GM19035 (cell line): ENCODE data around the gene SDK2.
"Not testable (repeated sequence)": the region's sequence is repeated elsewhere in the genome, so short reads cannot be mapped to it uniquely, and the experiment has no call there.

Experiments
- ATAC-seq: cut with Tn5 transposase; IDR thresholded peaks from one replicate; pipeline ENCODE4 v1.9.1; 2021; ENCODE audit not compliant: unreplicated experiment

The SDK2 gene

GRCh38 chr17:73492821-73493814 is 151.1 kb downstream of the SDK2 start:
- ATAC-seq: no peak

- ATAC-seq: no peak
Measured at GRCh38 chr17:73492125-73492820, 152.0 kb downstream of the SDK2 start.

- ATAC-seq: no peak
Measured at GRCh38 chr17:73491648-73492047, 152.6 kb downstream of the SDK2 start.

- no peak for ATAC-seq
Measured at GRCh38 chr17:73490851-73491250, 153.4 kb downstream of the SDK2 start.

- ATAC-seq: no peak
Measured at GRCh38 chr17:73489991-73490390, 154.3 kb downstream of the SDK2 start.

- ATAC-seq: no peak
Measured at GRCh38 chr17:73489333-73489732, 154.9 kb downstream of the SDK2 start.

GRCh38 chr17:73485130-73485529 is 159.1 kb downstream of the SDK2 start:
- ATAC-seq: no peak

- ATAC-seq: no peak
Measured at GRCh38 chr17:73482894-73483293, 161.4 kb downstream of the SDK2 start.

- ATAC-seq: no peak
Measured at GRCh38 chr17:73482251-73482716, 162.0 kb downstream of the SDK2 start.

GRCh38 chr17:73481676-73482075 is 162.6 kb downstream of the SDK2 start:
- ATAC-seq: no peak

- ATAC-seq: no peak
Measured at GRCh38 chr17:73480740-73481139, 163.5 kb downstream of the SDK2 start.

GRCh38 chr17:73478768-73479424 is 165.3 kb downstream of the SDK2 start:
- no peak for ATAC-seq

GRCh38 chr17:73478334-73478733 is 165.9 kb downstream of the SDK2 start:
- no peak for ATAC-seq

GRCh38 chr17:73476890-73477350 is 167.3 kb downstream of the SDK2 start:
- ATAC-seq: no peak

- ATAC-seq: no peak
Measured at GRCh38 chr17:73474370-73474988, 169.8 kb downstream of the SDK2 start.

GRCh38 chr17:73472715-73473114 is 171.5 kb downstream of the SDK2 start:
- ATAC-seq: not testable (repeated sequence)

GRCh38 chr17:73471924-73472323 is 172.3 kb downstream of the SDK2 start:
- ATAC-seq: no peak

GRCh38 chr17:73470316-73470826 is 173.9 kb downstream of the SDK2 start:
- ATAC-seq: no peak

GRCh38 chr17:73469311-73469710 is 174.9 kb downstream of the SDK2 start:
- ATAC-seq: no peak

- no peak for ATAC-seq
Measured at GRCh38 chr17:73468221-73468620, 176.0 kb downstream of the SDK2 start.

GRCh38 chr17:73467651-73468050 is 176.6 kb downstream of the SDK2 start:
- no peak for ATAC-seq
